Testis (tissue), 3 donors: ENCODE results near the gene B4GALNT4. TPM values are rescaled to one million over a fixed set of nuclear protein-coding genes. Genes with fewer than 3 reads are reported as not detected.

Experiments used
- DNase-seq: peaks from one replicate; pipeline ENCODE4 v3.0.0-alpha.2; 2019
- H3K27ac ChIP-seq, 2 donors: fragments of 200-600 bp; sonication (generic); one replicate each; pipeline ENCODE4 v1.5.1; 2019
- H3K27me3 ChIP-seq: fragments of 200-600 bp; sonication (generic); one replicate; pipeline ENCODE4 v1.5.1; 2019
- H3K36me3 ChIP-seq: fragments of 200-600 bp; sonication (generic); one replicate; pipeline ENCODE4 v1.5.1; 2017; ENCODE audit warnings: low read depth; ENCODE audit errors: missing control alignments
- H3K4me1 ChIP-seq: fragments of 200-600 bp; sonication (generic); one replicate; pipeline ENCODE4 v1.5.1; 2019
- H3K4me3 ChIP-seq, 2 donors: fragments of 200-600 bp; sonication (generic); one replicate each; pipeline ENCODE4 v1.5.1; 2017 to 2019
- H3K9me3 ChIP-seq: fragments of 200-600 bp; sonication (generic); one replicate; pipeline ENCODE4 v1.5.1; 2017
- CTCF ChIP-seq, 3 experiments: fragments of 450-650 bp in 2 of 3; fragments of 200-600 bp in 1 of 3; sonication (generic) in 1 of 3; IDR thresholded peaks; one replicate each; pipeline ENCODE4 v1.5.1; 2016 to 2019; ENCODE audit warnings: antibody characterized with exemption in 3 of 3, mild to moderate bottlenecking in 2 of 3, moderate library complexity in 1 of 3
- POLR2A ChIP-seq: fragments of 450-650 bp; IDR thresholded peaks from one replicate; pipeline ENCODE4 v1.6.1; 2017; ENCODE audit warnings: antibody characterized with exemption, mild to moderate bottlenecking, moderate library complexity
- WGBS, 2 donors: methylation state at CpG; one replicate each; pipeline ENCODE4 v1.1.5; 2018; 5-methylcytosine and 5-hydroxymethylcytosine counted together
- intact Hi-C: fragments of 100-400 bp; cut with DNase I; formaldehyde crosslinking; loops from one replicate; pipeline ENCODE4 v1.15.1; 2023; ENCODE audit warnings: low total_unique reads
- polyA plus RNA-seq: library from polyadenylated mRNA; stranded (reverse); fragments of 350-450 nt; fragmentation: Illumina TruSeq; extraction: RNeasy Lipid Tissue Mini Kit (QIAGEN cat#74804); gene quantifications from one replicate; pipeline ENCODE4 v1.2.3, GENCODE V29; 2014; ENCODE audit warnings: low read depth, low replicate concordance; ENCODE audit not compliant: insufficient read depth
- total RNA-seq, 2 donors: library from RNA; depleted of rRNA; stranded (reverse); fragments of >200 nt; gene quantifications; one replicate each; pipeline ENCODE4 v1.2.3, GENCODE V29; 2016

Gene B4GALNT4
- total and polyA plus RNA-seq, 3 donors from 2014 or later = 4.3 to 10.1 (median 7.2) TPM

- DNase-seq = peak; percentile 14
- H3K27me3 ChIP-seq = no peaks in the 10 kb centered on the region
- 75 to 81% methylated on average over 30 of the region's 30 CpGs for WGBS, 2 donors
- no peak overlapping the region for H3K4me3 ChIP-seq
- H3K9me3 ChIP-seq = no peaks in the 10 kb centered on the region
- TF ChIP-seq POLR2A = no peak
- no peak for TF ChIP-seq CTCF (IDR thresholded peaks at IDR 0.05)
- peak overlapping the region; percentile 91 to 94 for H3K27ac ChIP-seq
- intact Hi-C loops = no loop called here
- peaks cover 67% of the 10 kb centered on the region for H3K4me1 ChIP-seq
- no peaks in the 10 kb centered on the region for H3K36me3 ChIP-seq
Observed at GRCh38 chr11:325796-326591, 43.3 kb upstream of the B4GALNT4 start.

- Histone ChIP-seq H3K27ac (peak overlapping the region; percentile 91 to 94), H3K9me3 (no peaks in the 10 kb centered on the region), H3K4me3 (no peak overlapping the region), H3K4me1 (peaks cover 67% of the 10 kb centered on the region), H3K36me3 (no peaks in the 10 kb centered on the region), H3K27me3 (no peaks in the 10 kb centered on the region)
- intact Hi-C loops = no loop called here
- no peak for DNase-seq
- 45 to 49% methylated on average over 2 to 6 of the region's 6 CpGs for WGBS, 2 donors
- TF ChIP-seq POLR2A (no peak), CTCF (IDR thresholded peaks at IDR 0.05) (no peak)
Observed at GRCh38 chr11:326592-326841, 42.8 kb upstream of the B4GALNT4 start.

GRCh38 chr11:326842-327580 is 42.3 kb upstream of the B4GALNT4 start:
- H3K36me3 ChIP-seq = no peaks in the 10 kb centered on the region
- peak overlapping the region; percentile 91 to 94 for H3K27ac ChIP-seq
- TF ChIP-seq CTCF (IDR thresholded peaks at IDR 0.05) (no peak), POLR2A (no peak)
- no peak overlapping the region for H3K4me3 ChIP-seq
- peaks cover 67% of the 10 kb centered on the region for H3K4me1 ChIP-seq
- DNase-seq = peak; percentile 89
- H3K9me3 ChIP-seq = no peaks in the 10 kb centered on the region
- intact Hi-C loops = no loop called here
- 14 to 31% methylated on average over 13 to 19 of the region's 19 CpGs for WGBS, 2 donors
- H3K27me3 ChIP-seq = no peaks in the 10 kb centered on the region

- H3K4me3 ChIP-seq = no peak overlapping the region
- 93 to 99% methylated on average over 3 of the region's 3 CpGs for WGBS, 2 donors
- peak overlapping the region; percentile 91 to 94 for H3K27ac ChIP-seq
- H3K9me3 ChIP-seq = no peaks in the 10 kb centered on the region
- TF ChIP-seq POLR2A (no peak), CTCF (IDR thresholded peaks at IDR 0.05) (no peak)
- intact Hi-C loops = no loop called here
- no peaks in the 10 kb centered on the region for H3K36me3 ChIP-seq
- peaks cover 65% of the 10 kb centered on the region for H3K4me1 ChIP-seq
- H3K27me3 ChIP-seq = no peaks in the 10 kb centered on the region
- no peak for DNase-seq
Observed at GRCh38 chr11:327581-327923, 41.7 kb upstream of the B4GALNT4 start.
